HG02759 (cell line): ENCODE data around the gene IFT122.

Experiments used
- ATAC-seq: cut with Tn5 transposase; IDR thresholded peaks from one replicate; pipeline ENCODE4 v1.9.1; 2021; ENCODE audit warnings: mild to moderate bottlenecking, moderate library complexity; ENCODE audit not compliant: unreplicated experiment

Gene IFT122

DNA sequence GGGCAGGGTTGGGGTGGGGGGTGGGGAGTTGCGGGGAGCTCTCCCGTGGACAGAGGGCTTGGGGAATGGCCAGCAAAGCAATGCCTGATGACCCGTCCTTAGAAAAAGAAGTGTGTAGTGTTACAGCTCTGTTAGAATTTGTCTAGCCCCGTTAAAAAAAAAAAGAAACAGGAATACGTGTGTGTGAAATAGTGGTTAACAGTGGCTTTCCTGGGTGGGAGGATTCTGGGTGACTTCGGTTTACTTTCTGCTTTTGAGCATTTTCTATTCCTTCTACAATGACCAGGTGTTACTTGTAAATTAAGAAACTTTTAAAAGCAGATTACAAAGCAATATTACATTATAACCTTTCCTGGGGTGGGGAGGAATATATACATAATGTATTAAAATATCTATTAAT, 127.9 kb downstream of the IFT122 start:
- ATAC-seq = no peak

DNA sequence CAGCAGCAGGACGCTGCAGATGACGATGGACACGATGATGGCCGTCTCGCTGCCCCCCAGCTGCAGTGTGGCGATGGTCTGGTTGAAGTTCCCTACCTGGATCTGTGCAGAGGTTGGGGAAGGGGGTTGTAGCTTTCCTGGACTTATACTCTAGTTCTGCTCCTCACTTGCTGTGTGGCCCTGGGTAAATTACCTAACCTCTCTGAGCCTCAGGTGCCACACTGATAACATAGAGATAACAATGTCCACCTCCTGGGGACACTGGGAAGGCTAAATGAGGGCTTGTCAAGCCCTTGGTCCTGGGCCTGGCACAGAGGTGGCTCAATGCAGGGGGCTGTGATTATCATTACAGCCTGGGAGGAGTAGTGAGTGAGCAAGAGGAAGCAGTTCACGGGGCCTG, 129.8 kb downstream of the IFT122 start:
- no peak for ATAC-seq
